Astrocyte (in vitro differentiated cells and primary cell): Measurements from ENCODE around the gene SPN. TPM values are rescaled to one million over a fixed set of nuclear protein-coding genes. Genes with fewer than 3 reads are reported as not detected.
"Not testable (repeated sequence)": the region's sequence is repeated elsewhere in the genome, so short reads cannot be mapped to it uniquely, and the experiment has no call there.

Experiments
- DNase-seq: peaks from one replicate; pipeline ENCODE4 v3.0.0-alpha.2; 2010; ENCODE audit warnings: low read depth
- FAIRE-seq: peaks from 2 replicates; lab custom pipeline; 2011; peaks lifted over from hg19 to GRCh38; lab: Jason Lieb, UNC
- H2AFZ ChIP-seq: 2 replicates; pipeline ENCODE4 v1.6.0; 2012; ENCODE audit warnings: low read depth, low read length, inconsistent platforms
- H3K27ac ChIP-seq: 2 replicates; pipeline ENCODE4 v1.5.1; 2011; ENCODE audit warnings: low read depth, low read length, inconsistent platforms
- H3K27me3 ChIP-seq: 2 replicates; pipeline ENCODE4 v1.6.0; 2011; ENCODE audit warnings: low read length, inconsistent platforms; ENCODE audit not compliant: insufficient read depth
- H3K36me3 ChIP-seq: 2 replicates; pipeline ENCODE4 v1.5.1; 2011; ENCODE audit warnings: low read length, inconsistent platforms; ENCODE audit not compliant: insufficient read depth
- H3K4me1 ChIP-seq: 2 replicates; pipeline ENCODE4 v1.5.1; 2011; ENCODE audit warnings: low read length, inconsistent platforms; ENCODE audit not compliant: insufficient read depth
- H3K4me2 ChIP-seq: 2 replicates; pipeline ENCODE4 v1.6.0; 2012; ENCODE audit warnings: low read length, inconsistent platforms
- H3K4me3 ChIP-seq: 2 replicates; pipeline ENCODE4 v1.5.1; 2011; ENCODE audit warnings: low read depth, mild to moderate bottlenecking, low read length, inconsistent platforms; ENCODE audit not compliant: insufficient read depth
- H3K79me2 ChIP-seq: 2 replicates; pipeline ENCODE4 v1.6.0; 2012; ENCODE audit warnings: mild to moderate bottlenecking, low read length, inconsistent platforms; ENCODE audit not compliant: insufficient read depth
- H3K9ac ChIP-seq: 2 replicates; pipeline ENCODE4 v1.6.0; 2012; ENCODE audit warnings: mild to moderate bottlenecking, low read length, inconsistent platforms
- H3K9me3 ChIP-seq: 2 replicates; pipeline ENCODE4 v1.5.1; 2012; ENCODE audit warnings: low read depth, mild to moderate bottlenecking, low read length, inconsistent platforms; ENCODE audit not compliant: insufficient read depth
- H4K20me1 ChIP-seq: 2 replicates; pipeline ENCODE4 v1.6.0; 2012; ENCODE audit warnings: low read length, inconsistent platforms; ENCODE audit not compliant: insufficient read depth
- H3K27ac Mint-ChIP-seq: one replicate; pipeline ENCODE4 v1.8.0; 2021; ENCODE audit warnings: mild to moderate bottlenecking, mixed read lengths; ENCODE audit not compliant: unreplicated experiment
- H3K27me3 Mint-ChIP-seq: one replicate; pipeline ENCODE4 v1.8.0; 2021; ENCODE audit warnings: low read depth, mixed read lengths; ENCODE audit not compliant: unreplicated experiment
- H3K36me3 Mint-ChIP-seq: one replicate; pipeline ENCODE4 v1.8.0; 2021; ENCODE audit warnings: low read depth, mixed read lengths; ENCODE audit not compliant: unreplicated experiment
- H3K4me1 Mint-ChIP-seq: one replicate; pipeline ENCODE4 v1.8.0; 2021; ENCODE audit warnings: low read depth, mixed read lengths; ENCODE audit not compliant: unreplicated experiment
- H3K4me3 Mint-ChIP-seq: one replicate; pipeline ENCODE4 v1.8.0; 2021; ENCODE audit warnings: mild to moderate bottlenecking, moderate library complexity, mixed read lengths; ENCODE audit not compliant: unreplicated experiment
- H3K9me3 Mint-ChIP-seq: one replicate; pipeline ENCODE4 v1.8.0; 2021; ENCODE audit warnings: mild to moderate bottlenecking, mixed read lengths; ENCODE audit not compliant: unreplicated experiment
- CTCF ChIP-seq: IDR thresholded peaks from 2 replicates; pipeline ENCODE4 v1.5.1; 2011; ENCODE audit warnings: low read depth, mild to moderate bottlenecking, inconsistent platforms, low read length, moderate library complexity; ENCODE audit not compliant: insufficient read depth
- EZH2 ChIP-seq: IDR thresholded peaks from 2 replicates; pipeline ENCODE4 v1.6.1; 2012; ENCODE audit warnings: mild to moderate bottlenecking, low read length, inconsistent platforms; ENCODE audit not compliant: insufficient read depth
- total RNA-seq: library from RNA; stranded (reverse); gene quantifications from 2 replicates; pipeline ENCODE4 v1.2.1, GENCODE V29; 2021

The SPN gene
- total RNA-seq, 1 donor from 2014 or later = 0.07 TPM

- no peak overlapping the region for H3K4me3 ChIP-seq
- no peaks in the 10 kb centered on the region for H3K36me3 ChIP-seq
- FAIRE-seq = no peak
- H3K27me3 ChIP-seq = no peaks in the 10 kb centered on the region
- Mint-ChIP-seq H3K27ac (no peak overlapping the region), H3K27me3 (no peaks in the 10 kb centered on the region), H3K36me3 (peaks cover 20% of the 10 kb centered on the region), H3K4me1 (no peaks in the 10 kb centered on the region), H3K9me3 (peaks cover 4% of the 10 kb centered on the region), H3K4me3 (no peak overlapping the region)
- no peaks in the 10 kb centered on the region for H3K4me1 ChIP-seq
- H2AFZ ChIP-seq = no peak overlapping the region
- H3K4me2 ChIP-seq = no peak overlapping the region
- no peak overlapping the region for H3K9ac ChIP-seq
- H3K9me3 ChIP-seq = no peaks in the 10 kb centered on the region
- no peak overlapping the region for H3K27ac ChIP-seq
- H3K79me2 ChIP-seq = no peaks in the 10 kb centered on the region
- TF ChIP-seq CTCF (no peak), EZH2 (no peak)
- no peak for DNase-seq
- no peaks in the 10 kb centered on the region for H4K20me1 ChIP-seq
Observed at GRCh38 chr16:29694384-29695195, 31.5 kb downstream of the SPN start.

- H3K79me2 ChIP-seq, FAIRE-seq, H3K27me3 Mint-ChIP-seq, H3K9ac ChIP-seq, H3K4me1 Mint-ChIP-seq, H3K9me3 Mint-ChIP-seq, H2AFZ ChIP-seq, H4K20me1 ChIP-seq, H3K27ac ChIP-seq, H3K4me1 ChIP-seq, H3K4me3 ChIP-seq, H3K4me2 ChIP-seq, H3K4me3 Mint-ChIP-seq, H3K27me3 ChIP-seq, DNase-seq, H3K36me3 ChIP-seq, H3K9me3 ChIP-seq: not testable (repeated sequence)
- H3K27ac Mint-ChIP-seq = peak overlapping the region; percentile 41
- H3K36me3 Mint-ChIP-seq = peaks cover 11% of the 10 kb centered on the region
Observed at GRCh38 chr16:29695675-29696074, 32.6 kb downstream of the SPN start.

GRCh38 chr16:29696881-29697331, 33.9 kb downstream of the SPN start:
- no peak for FAIRE-seq
- H3K36me3 ChIP-seq = no peaks in the 10 kb centered on the region
- no peak overlapping the region for H2AFZ ChIP-seq

More at GRCh38 chr16:29696881-29697331, 33.9 kb downstream of the SPN start:
- Histone ChIP-seq H3K4me3 (no peak overlapping the region), H3K79me2 (no peaks in the 10 kb centered on the region), H3K9me3 (no peaks in the 10 kb centered on the region), H3K27ac (no peak overlapping the region), H3K27me3 (no peaks in the 10 kb centered on the region), H3K4me2 (no peak overlapping the region), H3K4me1 (no peaks in the 10 kb centered on the region), H3K9ac (no peak overlapping the region), H4K20me1 (no peaks in the 10 kb centered on the region)
- Mint-ChIP-seq H3K27ac (no peak overlapping the region), H3K4me3 (no peak overlapping the region), H3K36me3 (peaks cover 11% of the 10 kb centered on the region), H3K4me1 (peaks cover 2% of the 10 kb centered on the region), H3K27me3 (no peaks in the 10 kb centered on the region), H3K9me3 (no peaks in the 10 kb centered on the region)
- TF ChIP-seq CTCF (no peak), EZH2 (no peak)
- DNase-seq = no peak
